ENCODE results near the gene NR3C2. TPM values are rescaled to one million over a fixed set of nuclear protein-coding genes. Genes with fewer than 3 reads are reported as not detected.
A peak's percentile ranks its signal among the peaks of the same experiment; 100 is the strongest.

NR3C2 gene
- total RNA-seq, 4 donors from 2014 or later: 13.1 to 24.1 (median 14.6) TPM

- Histone ChIP-seq H3K27ac (peak overlapping the region in 1 of 4 donors; percentile 5), H3K9me3 (no peaks in the 10 kb centered on the region), H3K36me3 (no peaks in the 10 kb centered on the region), H3K27me3 (no peaks in the 10 kb centered on the region), H3K4me1 (peaks cover 0 to 21% (median 0%) of the 10 kb centered on the region in 4 donors), H3K4me3 (no peak overlapping the region)
- WGBS, 2 donors: 30 to 34% methylated on average over 3 of the region's 3 CpGs
- no peak for DNase-seq (ENCODE audit: low spot score in 2 of 2)
- TF ChIP-seq EP300 (IDR thresholded peaks at IDR 0.05): no peak
- TF ChIP-seq POLR2A (IDR thresholded peaks at IDR 0.05): no peak
- no peak for TF ChIP-seq CTCF (IDR thresholded peaks at IDR 0.05)
These were observed 217.7 kb downstream of the NR3C2 start for GRCh38 chr4:148224476-148224875.

GRCh38 chr4:148222991-148223660 lies 219.1 kb downstream of the NR3C2 start:
- H3K9me3 ChIP-seq: no peaks in the 10 kb centered on the region
- no peaks in the 10 kb centered on the region for H3K27me3 ChIP-seq
- DNase-seq (ENCODE audit: low spot score in 2 of 2): no peak
- H3K4me3 ChIP-seq: no peak overlapping the region
- no peaks in the 10 kb centered on the region for H3K36me3 ChIP-seq
- WGBS, 2 donors: 67 to 74% methylated on average over 8 of the region's 8 CpGs
- H3K27ac ChIP-seq: no peak overlapping the region
- peaks cover 0 to 21% (median 0%) of the 10 kb centered on the region in 4 donors for H3K4me1 ChIP-seq
- TF ChIP-seq POLR2A (IDR thresholded peaks at IDR 0.05) (no peak), EP300 (IDR thresholded peaks at IDR 0.05) (no peak), CTCF (IDR thresholded peaks at IDR 0.05) (no peak)

- no peaks in the 10 kb centered on the region for H3K27me3 ChIP-seq
- H3K9me3 ChIP-seq: no peaks in the 10 kb centered on the region
- no peaks in the 10 kb centered on the region for H3K36me3 ChIP-seq
- H3K4me3 ChIP-seq: peak overlapping the region in 3 of 4 donors; percentile 4 to 38 (median 13)
- DNase-seq (ENCODE audit: low spot score in 2 of 2): no peak
- TF ChIP-seq POLR2A (IDR thresholded peaks at IDR 0.05) (no peak), CTCF (IDR thresholded peaks at IDR 0.05) (no peak), EP300 (IDR thresholded peaks at IDR 0.05) (no peak)
- peaks cover 0 to 39% (median 6%) of the 10 kb centered on the region in 4 donors for H3K4me1 ChIP-seq
- 53 to 57% methylated on average over 5 of the region's 5 CpGs for WGBS, 2 donors
- peak overlapping the region in 2 of 4 donors; percentile 29 to 55 for H3K27ac ChIP-seq
These were observed 225.1 kb downstream of the NR3C2 start for GRCh38 chr4:148216866-148217814.

GRCh38 chr4:148216321-148216720 lies 225.9 kb downstream of the NR3C2 start:
- H3K27ac ChIP-seq: no peak overlapping the region
- WGBS, 2 donors: 88 to 97% methylated on average over 3 of the region's 3 CpGs
- peak overlapping the region in 2 of 4 donors; percentile 13 to 38 for H3K4me3 ChIP-seq
- H3K36me3 ChIP-seq: no peaks in the 10 kb centered on the region
- no peak for DNase-seq (ENCODE audit: low spot score in 2 of 2)
- TF ChIP-seq EP300 (IDR thresholded peaks at IDR 0.05) (no peak), POLR2A (IDR thresholded peaks at IDR 0.05) (no peak), CTCF (IDR thresholded peaks at IDR 0.05) (no peak)
- H3K4me1 ChIP-seq: peaks cover 0 to 39% (median 6%) of the 10 kb centered on the region in 4 donors
- no peaks in the 10 kb centered on the region for H3K27me3 ChIP-seq
- H3K9me3 ChIP-seq: no peaks in the 10 kb centered on the region

All from tibial nerve (tissue), 4 donors.